Stimulated activated CD8-positive, alpha-beta memory T cell treated with anti-CD3 and anti-CD28 coated beads, Interleukin-4, amount 100 ng/mL, for 1 hour (primary cell): Measurements from ENCODE around the gene HSPA12B.

Experiments
- DNase-seq, 2 donors: peaks; one replicate each; pipeline ENCODE4 v3.0.0-alpha.2; 2020; ENCODE audit warnings: low read depth in 2 of 2, low spot score in 1 of 2

The HSPA12B gene

DNA sequence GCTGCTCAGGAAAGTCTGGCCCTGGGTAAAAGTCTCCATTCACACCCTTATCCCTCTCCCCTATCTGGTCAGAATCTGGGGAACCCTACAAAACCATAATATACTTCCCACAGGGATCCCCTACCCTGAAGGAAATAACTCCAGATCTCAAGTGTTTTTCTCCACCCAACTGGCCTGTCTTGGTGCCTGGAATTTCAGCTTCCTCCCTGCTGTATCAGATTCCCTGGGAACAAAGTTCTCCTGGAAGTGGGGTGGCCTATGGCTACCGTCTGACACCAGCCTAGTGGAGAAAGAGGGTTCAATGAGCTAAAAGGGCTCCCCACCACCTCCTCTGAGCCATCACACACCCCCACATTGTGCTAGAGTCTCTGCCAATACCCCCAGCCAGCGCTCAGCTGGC is 15.0 kb downstream of the HSPA12B start:
- DNase-seq = no peak

DNA sequence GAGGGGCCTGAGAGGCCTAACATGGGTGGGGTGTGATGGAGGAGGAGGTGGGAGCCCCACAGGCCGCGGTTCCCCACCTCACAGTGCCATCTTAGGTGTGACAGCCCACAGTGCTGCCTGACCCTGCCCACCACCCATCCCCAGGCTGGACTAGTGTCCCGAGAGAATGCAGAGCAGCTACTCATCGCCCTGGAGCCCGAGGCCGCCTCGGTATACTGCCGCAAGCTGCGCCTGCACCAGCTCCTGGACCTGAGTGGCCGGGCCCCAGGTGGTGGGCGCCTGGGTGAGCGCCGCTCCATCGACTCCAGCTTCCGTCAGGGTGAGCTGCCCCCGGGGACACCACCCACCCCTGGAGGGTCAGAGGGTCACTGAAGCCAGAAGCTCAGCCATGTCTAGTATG is 15.6 kb downstream of the HSPA12B start:
- DNase-seq = no peak

DNA sequence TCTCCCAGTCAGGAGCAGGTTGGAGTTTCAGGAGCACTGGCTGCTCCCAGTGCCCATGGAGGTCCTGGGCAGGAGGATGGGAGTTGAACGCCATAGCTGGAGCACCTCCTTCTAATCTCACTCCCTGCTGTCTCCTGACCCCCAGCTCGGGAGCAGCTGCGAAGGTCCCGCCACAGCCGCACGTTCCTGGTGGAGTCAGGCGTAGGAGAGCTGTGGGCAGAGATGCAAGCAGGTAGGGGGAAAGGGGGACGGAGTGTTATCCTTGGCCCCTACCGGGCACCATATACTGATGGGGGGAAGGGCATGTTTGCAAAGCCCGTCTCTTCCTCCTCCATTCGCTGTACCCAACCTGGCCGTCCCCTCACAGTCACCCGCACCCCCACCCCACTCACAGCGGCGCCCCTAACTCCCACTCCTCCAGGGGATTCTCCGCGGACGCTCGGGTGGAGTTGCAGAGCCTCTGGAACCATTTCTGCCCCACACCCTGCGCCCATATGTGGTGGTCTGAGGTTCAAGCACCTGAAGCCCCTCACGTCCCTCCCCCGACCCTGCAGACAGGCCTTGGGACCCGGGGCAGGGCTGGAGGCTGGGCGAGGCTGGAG is 16.7 kb downstream of the HSPA12B start:
- DNase-seq = no peak

DNA sequence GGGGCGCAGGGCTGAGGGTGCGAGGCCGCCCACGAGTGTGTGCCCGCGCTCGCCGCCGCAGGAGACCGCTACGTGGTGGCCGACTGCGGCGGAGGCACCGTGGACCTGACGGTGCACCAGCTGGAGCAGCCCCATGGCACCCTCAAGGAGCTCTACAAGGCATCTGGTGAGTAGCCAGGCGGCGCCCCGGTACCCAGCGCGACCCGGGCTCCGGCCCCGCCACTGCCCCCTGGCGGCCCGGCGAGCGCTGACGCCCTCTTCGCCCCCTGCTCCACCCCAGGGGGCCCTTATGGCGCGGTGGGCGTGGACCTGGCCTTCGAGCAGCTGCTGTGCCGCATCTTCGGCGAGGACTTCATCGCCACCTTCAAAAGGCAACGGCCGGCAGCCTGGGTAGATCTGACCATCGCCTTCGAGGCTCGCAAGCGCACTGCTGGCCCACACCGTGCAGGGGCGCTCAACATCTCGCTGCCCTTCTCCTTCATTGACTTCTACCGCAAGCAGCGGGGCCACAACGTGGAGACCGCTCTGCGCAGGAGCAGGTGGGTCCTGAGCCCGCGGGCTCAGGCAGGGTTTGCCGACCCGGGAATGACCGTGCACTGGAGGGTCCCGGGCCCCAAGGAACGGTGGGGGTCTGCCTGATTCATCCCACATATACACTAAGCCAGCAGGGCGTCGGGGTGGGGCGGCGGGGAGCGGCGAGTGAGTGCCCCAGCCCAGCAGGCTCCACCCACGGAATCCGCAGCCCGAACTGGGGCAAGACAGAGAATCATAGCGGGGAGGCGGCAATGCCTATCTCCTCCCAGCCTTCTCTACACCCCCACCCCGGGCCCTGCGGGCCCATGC is 17.4 kb downstream of the HSPA12B start:
- DNase-seq = no peak

DNA sequence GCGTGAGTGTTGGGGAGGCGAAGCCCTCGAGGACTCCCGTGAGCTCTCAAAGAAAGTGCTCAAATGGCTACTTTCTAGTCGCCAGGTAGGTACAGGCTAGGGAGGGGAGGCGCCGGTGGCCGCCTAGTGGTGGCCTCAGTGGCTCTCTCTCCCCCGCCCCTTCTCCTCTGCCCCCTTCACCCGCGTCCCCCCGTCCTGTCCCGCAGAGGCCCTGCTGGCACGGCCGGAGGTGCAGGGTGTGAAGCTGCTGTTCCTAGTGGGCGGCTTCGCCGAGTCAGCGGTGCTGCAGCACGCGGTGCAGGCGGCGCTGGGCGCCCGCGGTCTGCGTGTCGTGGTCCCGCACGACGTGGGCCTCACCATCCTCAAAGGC is 18.8 kb downstream of the HSPA12B start:
- DNase-seq = no peak

DNA sequence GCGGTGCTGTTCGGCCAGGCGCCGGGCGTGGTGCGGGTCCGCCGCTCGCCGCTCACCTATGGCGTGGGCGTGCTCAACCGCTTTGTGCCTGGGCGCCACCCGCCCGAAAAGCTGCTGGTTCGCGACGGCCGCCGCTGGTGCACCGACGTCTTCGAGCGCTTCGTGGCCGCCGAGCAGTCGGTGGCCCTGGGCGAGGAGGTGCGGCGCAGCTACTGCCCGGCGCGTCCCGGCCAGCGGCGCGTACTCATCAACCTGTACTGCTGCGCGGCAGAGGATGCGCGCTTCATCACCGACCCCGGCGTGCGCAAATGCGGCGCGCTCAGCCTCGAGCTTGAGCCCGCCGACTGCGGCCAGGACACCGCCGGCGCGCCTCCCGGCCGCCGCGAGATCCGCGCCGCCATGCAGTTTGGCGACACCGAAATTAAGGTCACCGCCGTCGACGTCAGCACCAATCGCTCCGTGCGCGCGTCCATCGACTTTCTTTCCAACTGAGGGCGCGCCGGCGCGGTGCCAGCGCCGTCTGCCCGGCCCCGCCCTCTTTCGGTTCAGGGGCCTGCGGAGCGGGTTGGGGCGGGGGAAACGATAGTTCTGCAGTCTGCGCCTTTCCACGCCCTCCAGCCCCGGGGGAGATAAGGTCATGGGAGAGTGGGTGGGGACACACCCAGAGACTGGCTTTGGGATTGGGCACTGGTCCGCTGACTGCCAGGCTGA is 19.3 kb downstream of the HSPA12B start:
- no peak for DNase-seq

DNA sequence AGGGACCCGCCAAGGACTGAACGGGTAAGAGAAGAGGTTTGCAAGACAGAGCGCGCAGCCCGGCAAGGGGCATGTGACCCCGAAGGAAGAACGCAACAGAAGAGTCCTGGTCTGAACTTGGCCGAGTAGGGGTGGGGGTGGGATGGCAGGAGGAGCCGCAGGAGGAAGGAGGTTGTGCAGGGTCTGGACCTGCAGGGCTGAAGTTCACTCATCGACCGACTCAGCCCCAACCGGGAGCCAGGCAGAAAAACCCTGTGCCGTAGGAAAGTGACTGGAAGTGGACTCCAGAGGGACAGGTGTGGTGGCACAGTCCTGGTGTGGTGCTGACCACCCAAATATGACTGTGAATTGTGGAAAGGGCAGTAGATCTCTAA is 19.9 kb downstream of the HSPA12B start:
- DNase-seq = no peak

DNA sequence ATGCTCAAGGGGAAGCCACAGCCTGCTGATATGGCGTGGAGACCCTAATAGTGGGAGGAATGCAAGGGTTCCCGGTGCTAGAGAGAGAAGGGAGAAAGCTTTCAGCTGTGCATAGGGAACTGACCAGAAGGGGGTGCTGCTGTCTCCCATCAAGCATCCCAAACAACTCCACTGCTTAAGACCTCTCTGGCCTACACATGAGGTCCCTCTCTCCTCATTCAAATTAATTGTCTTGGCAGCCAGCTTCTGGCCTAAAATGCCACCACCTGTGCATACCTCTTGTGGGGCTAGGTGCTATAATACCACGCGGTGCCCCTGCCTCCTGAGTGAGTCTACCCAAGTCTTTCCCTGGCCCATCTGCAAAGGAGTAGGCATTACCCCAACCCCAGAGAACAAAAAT is 20.6 kb downstream of the HSPA12B start:
- DNase-seq = peak in 1 of 2 donors; percentile 43

DNA sequence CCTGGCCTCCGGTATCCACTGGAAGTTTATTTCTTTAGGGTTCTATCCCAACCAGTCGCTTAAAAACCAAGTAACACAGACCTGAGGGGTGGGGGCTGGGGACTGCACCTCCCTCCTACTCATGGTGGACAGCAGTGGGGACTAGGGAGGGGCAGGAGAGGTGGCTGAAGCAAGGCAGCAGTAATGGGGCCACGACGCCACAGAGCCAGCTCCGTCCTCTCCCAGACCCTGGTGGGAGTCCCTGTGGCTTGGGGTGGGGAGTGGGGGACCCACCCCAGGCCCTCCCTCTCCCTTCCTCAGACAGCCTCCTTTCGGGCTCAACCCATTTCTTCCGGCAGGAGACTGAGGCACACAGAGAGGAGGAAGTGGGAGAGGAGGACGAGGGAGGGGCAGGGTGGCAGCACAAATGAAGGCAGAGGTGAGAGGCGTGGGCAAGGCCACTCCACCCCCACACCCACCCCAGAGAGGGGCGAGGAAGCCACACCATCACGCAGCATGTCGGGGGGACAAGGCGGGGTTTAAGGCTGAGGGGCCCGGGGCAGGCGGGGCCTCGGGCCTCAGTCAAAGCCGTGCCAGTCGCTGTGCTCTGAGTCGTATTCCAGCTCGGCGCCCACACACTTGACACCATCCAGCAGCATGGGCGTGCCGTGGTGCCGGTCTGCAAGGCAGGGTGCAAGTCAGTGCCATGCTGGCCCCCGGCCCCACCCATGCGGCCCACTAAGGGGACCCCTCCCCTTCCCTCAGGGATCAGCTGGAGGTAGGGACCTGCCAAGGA is 21.2 kb downstream of the HSPA12B start:
- no peak for DNase-seq

DNA sequence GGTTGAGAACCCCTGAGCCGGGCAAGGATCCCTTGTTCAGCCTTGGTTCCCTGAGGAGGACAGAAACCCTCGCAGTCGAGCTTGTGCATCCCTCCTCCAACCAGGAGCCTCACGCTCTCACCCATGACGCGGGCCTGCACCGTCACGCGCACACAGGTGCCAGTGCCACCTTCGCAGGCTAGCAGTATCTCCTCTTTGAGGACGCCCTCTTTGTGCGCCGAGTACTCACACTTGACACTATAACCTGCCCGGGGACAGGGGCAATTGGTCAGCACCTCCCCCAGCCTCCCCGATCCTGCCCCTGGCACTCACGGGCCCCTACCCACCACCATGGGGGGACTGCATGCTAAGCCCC is 21.8 kb downstream of the HSPA12B start:
- no peak for DNase-seq

DNA sequence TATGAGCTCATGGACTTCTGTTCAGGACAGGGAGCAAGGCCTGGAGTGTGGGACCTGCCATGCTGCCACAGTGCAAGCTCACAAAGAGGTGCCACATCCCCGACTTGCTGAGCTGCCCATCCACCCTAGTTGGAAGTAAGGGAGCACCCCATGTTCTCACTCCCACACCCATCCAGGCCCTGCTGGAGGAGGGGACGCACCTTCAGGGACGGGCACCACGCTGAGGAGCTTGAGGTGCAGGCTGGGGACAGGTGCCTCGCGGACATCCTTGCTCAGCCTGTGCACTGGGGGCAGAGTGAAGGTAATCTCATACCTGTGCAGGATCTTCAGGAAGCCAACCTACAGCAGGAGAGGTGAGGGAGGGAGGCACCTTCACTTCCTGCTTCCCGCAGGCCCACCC is 22.8 kb downstream of the HSPA12B start:
- DNase-seq = no peak

DNA sequence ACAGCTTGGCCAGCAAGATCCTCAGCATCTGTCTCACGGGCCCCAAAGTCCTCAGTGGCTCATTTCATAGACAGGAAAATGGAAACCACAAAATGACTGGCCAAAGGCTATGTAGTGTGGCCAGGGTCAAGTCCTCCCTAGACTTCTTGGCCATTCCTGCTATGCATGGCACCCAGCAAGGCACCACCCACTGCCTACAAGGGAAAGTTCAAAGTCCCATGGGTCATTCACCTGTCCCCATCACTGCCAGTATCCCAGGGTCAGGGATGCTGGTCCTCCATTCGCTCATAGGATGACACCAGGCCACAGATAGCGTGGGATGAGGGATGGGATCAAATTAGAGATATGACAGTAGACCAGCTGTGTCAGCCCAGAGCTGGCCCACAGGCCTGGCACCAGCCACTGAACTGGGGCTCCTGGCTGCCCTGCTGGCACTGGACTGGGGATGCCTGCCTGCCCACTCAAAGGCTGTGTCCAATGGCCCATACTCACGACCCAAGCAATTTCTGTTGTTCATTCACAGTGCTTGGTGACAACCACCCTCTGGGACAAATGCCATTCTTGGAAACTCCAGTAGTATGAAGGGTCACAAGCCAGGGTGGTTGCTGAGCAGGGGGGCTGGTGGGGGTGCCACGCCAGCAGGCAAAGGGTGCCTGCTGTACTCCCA is 23.5 kb downstream of the HSPA12B start:
- DNase-seq = no peak

DNA sequence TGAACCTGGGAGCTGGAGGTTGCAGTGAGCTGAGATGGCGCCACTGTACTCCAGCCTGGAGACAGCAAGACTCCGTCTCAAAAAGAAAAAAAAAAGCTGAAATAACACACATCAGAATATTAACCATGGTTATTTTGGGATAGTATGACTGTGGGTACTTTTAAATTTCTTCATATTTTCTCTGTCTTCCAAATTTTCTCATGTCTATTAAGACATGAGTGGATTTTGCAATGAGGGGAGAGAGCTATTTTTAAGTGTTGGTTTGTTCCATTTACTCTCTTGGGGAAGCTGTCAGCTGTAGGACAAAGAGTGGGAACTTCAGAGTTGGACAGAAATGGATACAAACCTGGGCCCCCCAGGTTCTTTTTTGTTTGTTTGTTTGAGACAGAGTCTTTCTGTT is 24.8 kb downstream of the HSPA12B start:
- no peak for DNase-seq

DNA sequence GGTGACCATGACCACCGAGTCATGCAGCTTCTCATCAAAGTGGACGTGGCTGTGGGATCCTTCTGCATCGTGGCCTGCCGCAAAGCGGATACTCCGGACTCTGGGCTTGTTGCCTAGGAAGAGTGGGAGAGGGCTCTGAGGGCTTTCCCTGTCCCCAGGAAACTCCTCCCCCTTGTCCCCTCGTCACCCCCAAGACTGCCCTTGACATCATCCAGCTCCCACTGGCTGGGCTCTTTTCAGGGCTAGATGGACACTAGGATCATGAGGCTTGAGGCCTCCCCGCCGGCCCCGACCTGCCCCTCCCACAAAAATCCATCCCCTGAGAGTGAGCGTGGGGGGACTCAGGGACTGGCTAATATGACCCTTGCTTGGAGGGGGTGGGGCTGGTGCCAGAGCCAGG is 26.1 kb downstream of the HSPA12B start:
- DNase-seq = no peak

DNA sequence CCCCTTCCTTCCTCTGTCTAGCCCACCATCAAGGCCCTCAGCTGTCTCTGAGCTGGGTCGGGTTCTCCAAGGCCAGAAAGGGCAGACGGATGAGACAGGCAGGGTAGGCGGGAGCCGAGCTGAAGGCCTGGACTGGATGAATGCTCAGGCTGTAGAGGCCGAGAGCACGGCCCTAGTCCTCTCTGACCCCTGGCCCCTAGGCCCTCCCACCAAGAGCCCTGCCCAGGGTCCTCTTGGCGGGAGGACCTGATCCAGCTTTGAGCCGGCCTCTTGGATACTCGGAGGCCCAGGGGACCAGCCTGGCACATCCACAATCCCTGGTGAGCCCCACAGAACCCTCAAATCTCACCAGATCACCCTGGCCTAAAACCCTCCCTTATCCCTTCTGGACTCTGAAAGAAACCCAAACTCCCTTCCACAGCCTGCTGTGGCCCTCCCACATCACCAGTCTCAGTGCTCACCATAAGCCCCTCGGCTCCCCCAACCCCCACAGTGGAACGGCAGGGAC is 26.9 kb downstream of the HSPA12B start:
- no peak for DNase-seq

DNA sequence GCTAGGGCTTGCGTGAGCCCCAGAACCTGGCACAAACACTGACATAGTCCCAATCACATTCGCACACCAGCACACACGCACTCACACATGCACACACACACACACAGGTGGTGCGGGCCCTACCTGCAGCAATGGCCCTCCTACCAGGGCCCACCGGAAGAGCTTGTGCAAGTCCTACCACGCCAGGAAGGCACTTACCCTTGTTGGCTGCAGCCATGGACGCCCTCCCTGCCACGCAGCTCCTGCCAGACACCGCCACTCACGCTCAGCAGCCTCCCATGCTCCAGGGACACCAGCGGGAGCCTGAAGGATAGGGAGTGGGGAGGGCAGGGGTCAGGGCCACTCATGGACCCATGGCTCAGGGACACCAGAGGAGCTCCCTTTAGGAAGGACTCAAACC is 27.4 kb downstream of the HSPA12B start:
- DNase-seq = no peak

DNA sequence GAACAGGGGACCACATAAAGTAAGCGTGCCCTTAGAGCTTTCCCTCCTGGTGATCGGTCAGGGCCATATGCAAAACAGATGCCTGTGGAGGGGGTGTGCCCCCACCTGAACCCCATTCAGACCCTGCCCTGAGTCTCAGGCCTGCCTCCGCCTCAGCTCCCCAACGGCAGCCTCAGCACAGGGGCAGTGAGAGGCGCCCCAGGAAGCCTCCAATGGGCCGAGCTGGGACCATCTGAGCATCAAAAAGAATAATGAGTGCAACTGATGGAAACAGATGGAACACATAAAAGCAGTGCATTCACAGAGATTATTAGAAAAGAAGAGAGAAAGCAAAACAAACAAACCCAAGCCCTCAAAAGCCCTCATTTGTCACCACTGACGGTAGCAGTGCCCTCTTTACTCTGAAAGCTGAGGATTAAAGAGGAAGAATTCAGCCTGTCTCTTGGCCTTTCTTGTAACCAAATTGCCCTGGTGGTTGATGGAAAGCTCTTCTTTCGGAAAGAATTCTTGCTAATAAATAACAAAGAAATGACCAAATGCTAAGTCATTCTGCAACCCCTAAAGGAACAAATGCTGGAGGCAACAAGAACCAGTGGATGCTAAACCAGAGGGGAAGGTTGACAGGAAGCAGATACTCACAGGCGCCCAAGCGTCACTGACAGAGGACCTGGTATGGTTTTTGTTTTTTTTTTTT is 28.3 kb downstream of the HSPA12B start:
- no peak for DNase-seq

DNA sequence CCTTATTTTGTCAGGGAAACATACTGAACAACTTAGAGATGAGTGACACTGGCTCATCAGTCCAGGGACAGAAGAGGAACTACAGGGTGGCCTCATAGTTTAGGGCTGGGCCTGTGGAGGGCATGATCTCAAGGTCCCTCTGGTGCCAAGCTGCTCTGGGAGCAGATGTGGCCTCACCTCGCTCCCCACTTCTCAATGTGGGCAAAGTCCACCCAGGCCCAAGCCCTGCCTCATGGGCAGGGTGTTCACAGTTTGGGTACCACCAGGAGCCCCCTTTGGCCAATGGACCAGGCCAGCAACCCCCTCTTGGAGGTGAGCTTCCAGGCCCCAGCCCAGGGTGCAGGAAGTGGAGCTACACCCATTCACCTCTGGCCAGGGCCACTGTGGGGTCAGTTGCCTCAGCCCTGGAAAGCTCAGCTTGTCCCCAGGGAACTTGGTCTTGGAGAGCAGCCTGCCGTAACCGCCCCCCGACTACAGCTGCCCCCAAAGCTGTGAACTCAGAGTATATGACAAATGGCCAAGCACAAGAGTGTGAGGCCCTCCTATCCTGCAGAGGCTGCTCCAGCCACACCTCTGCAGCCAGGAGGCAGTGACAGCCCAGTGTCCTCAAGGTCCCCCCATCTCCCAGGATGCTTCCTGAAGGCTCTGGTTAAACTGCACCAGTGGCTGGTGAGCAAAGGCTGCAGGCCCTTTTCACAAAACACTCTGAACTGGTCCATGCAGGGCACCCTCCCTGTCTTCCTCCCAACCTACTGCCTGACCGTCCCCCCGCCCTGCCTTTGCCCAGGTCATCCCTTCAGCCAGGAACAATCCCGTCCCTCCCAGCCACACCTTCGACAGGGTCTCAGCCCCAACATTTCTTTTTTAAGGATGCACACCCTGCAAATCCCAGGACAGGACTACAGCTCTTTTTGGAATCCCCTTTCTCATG is 31.5 kb downstream of the HSPA12B start:
- DNase-seq = no peak

DNA sequence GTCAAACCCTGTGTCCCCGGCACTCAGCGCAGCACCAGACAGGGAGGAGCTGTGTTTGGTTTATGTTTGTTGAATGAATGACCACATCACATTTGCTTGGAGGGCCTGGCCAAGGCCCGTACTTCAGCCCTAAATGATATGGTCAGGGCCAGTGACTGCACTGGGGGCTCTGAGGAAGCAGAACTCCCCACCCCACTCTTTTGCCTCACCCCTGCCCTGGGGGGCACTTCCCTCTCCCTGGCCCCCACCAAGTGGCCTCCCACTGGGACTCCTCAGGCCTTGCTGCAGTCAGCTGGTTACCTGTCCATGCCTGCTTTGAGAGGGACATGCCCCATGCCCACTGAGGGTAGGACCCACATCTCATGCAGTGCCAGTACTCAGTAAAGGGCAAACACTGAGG is 32.2 kb downstream of the HSPA12B start:
- no peak for DNase-seq
